Activated CD8-positive, alpha-beta T cell treated with anti-CD3 and anti-CD28 coated beads for 36 hours (primary cell): ENCODE data around the gene NHLRC2. TPM values are rescaled to one million over a fixed set of nuclear protein-coding genes. Genes with fewer than 3 reads are reported as not detected.

Experiments used
- ATAC-seq: fragments of 200-7000 bp; cut with Tn5 transposase; one replicate; pipeline ENCODE4 v1.10.0; 2021; ENCODE audit warnings: mild to moderate bottlenecking, moderate library complexity
- CTCF ChIA-PET: fragments of 350-600 bp; sonication (Branson Sonifier 250); formaldehyde crosslinking; loops from one replicate; lab custom pipeline; 2021; ENCODE audit warnings: antibody characterized with exemption; lab: Charles Lee
- POLR2A ChIA-PET: fragments of 350-600 bp; sonication (Branson Sonifier 250); formaldehyde crosslinking; loops from one replicate; lab custom pipeline; 2021; ENCODE audit warnings: antibody characterized with exemption; lab: Charles Lee
- DNase-seq: peaks from one replicate; pipeline ENCODE4 v3.0.0-alpha.2; 2020
- H3K27ac Mint-ChIP-seq: one replicate; pipeline ENCODE4 v1.8.0; 2021; ENCODE audit warnings: mild to moderate bottlenecking, mixed read lengths
- H3K27me3 Mint-ChIP-seq: one replicate; pipeline ENCODE4 v1.8.0; 2021; ENCODE audit warnings: mixed read lengths
- H3K36me3 Mint-ChIP-seq: one replicate; pipeline ENCODE4 v1.8.0; 2021; ENCODE audit warnings: low read depth, mixed read lengths
- H3K4me1 Mint-ChIP-seq: one replicate; pipeline ENCODE4 v1.8.0; 2021; ENCODE audit warnings: low read depth, mixed read lengths
- H3K4me3 Mint-ChIP-seq: one replicate; pipeline ENCODE4 v1.8.0; 2021; ENCODE audit warnings: mild to moderate bottlenecking, moderate library complexity, mixed read lengths
- H3K9me3 Mint-ChIP-seq: one replicate; pipeline ENCODE4 v1.8.0; 2021; ENCODE audit warnings: mixed read lengths
- intact Hi-C: fragments of 100-400 bp; cut with micrococcal nuclease; formaldehyde crosslinking; loops from one replicate; pipeline ENCODE4 v1.10.0; 2022
- total RNA-seq, 2 experiments: library from RNA; stranded (reverse); gene quantifications; one replicate each; pipeline ENCODE4 v1.2.3, GENCODE V29; 2021
- TF ChIP-seq, protein P1 (sequence below): fragments of 200-600 bp; IDR thresholded peaks from one replicate; pipeline ENCODE4 v1.8.0; 2022; ENCODE audit warnings: antibody characterized with exemption, mild to moderate bottlenecking

NHLRC2 gene
- total RNA-seq, 2 experiments from 2014 or later = 23.0 to 23.9 TPM

DNA sequence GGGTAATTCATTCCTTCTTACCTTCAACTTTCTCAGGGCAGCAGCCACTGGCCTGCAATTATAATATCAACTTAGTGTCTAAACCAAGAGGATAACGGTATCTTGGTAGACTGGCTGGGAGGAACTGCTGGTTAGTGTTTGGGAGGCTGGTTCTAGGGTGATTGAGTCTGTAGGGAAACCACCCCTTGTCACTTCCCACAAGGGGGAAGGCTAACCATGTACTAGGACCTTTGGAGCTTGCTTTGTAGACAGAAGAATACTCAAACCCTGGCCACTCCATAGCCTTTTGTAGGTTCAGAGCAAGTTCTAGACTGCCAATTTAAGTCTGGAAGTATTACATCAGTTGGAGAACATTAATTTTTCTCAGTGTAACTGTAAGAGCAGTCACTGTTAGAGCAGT lies 51.3 kb downstream of the NHLRC2 start:
- ChIA-PET CTCF (no interaction called here), POLR2A (interaction anchor here (1.0 kb wide), 1 partner anchor 219 kb away, joined by 5 read pairs; no protein-coding TSS in a partner anchor)
- Mint-ChIP-seq H3K36me3 (peaks cover 24% of the 10 kb centered on the region), H3K4me1 (no peaks in the 10 kb centered on the region), H3K9me3 (no peaks in the 10 kb centered on the region), H3K27me3 (no peaks in the 10 kb centered on the region), H3K4me3 (no peak overlapping the region), H3K27ac (peak overlapping the region; percentile 46)
- intact Hi-C loops = no loop called here
- ATAC-seq (no peak), DNase-seq (no peak)
- TF ChIP-seq, protein P1, sequence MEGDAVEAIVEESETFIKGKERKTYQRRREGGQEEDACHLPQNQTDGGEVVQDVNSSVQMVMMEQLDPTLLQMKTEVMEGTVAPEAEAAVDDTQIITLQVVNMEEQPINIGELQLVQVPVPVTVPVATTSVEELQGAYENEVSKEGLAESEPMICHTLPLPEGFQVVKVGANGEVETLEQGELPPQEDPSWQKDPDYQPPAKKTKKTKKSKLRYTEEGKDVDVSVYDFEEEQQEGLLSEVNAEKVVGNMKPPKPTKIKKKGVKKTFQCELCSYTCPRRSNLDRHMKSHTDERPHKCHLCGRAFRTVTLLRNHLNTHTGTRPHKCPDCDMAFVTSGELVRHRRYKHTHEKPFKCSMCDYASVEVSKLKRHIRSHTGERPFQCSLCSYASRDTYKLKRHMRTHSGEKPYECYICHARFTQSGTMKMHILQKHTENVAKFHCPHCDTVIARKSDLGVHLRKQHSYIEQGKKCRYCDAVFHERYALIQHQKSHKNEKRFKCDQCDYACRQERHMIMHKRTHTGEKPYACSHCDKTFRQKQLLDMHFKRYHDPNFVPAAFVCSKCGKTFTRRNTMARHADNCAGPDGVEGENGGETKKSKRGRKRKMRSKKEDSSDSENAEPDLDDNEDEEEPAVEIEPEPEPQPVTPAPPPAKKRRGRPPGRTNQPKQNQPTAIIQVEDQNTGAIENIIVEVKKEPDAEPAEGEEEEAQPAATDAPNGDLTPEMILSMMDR = no peak

DNA sequence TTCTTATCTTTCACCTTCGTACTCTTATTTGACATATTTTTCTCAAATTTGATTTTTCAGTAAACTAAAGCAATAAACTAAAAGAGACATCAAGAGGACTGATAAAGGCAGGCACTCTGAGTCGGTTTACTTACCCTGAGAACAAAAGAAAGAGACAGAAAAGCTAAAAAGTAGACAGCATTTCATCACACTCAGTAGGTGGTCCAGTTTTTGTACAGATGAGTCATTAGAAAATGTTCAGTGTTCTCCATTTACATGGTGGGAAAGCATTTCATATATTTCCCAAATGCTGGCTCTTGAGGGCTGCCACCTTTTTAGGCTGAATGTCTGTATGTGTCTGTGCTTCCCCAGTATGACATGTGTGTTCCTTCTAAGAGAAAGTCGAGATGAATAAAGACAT lies 52.7 kb downstream of the NHLRC2 start:
- DNase-seq (no peak), ATAC-seq (no peak)
- Mint-ChIP-seq H3K36me3 (peaks cover 15% of the 10 kb centered on the region), H3K4me1 (no peaks in the 10 kb centered on the region), H3K9me3 (no peaks in the 10 kb centered on the region), H3K27ac (no peak overlapping the region), H3K4me3 (no peak overlapping the region), H3K27me3 (no peaks in the 10 kb centered on the region)
- TF ChIP-seq, protein P1 = no peak
- intact Hi-C loops = no loop called here
- POLR2A ChIA-PET = no interaction called here
- CTCF ChIA-PET = no interaction called here

GRCh38 chr10:113908236-113908635 lies 53.8 kb downstream of the NHLRC2 start:
- no peak for ATAC-seq
- Mint-ChIP-seq H3K9me3 (no peaks in the 10 kb centered on the region), H3K27ac (no peak overlapping the region), H3K36me3 (peaks cover 15% of the 10 kb centered on the region), H3K4me1 (no peaks in the 10 kb centered on the region), H3K4me3 (no peak overlapping the region), H3K27me3 (no peaks in the 10 kb centered on the region)
- DNase-seq = no peak
- ChIA-PET POLR2A (no interaction called here), CTCF (interaction anchor here (1.0 kb wide), 1 partner anchor 17 kb away, joined by 3 read pairs; no protein-coding TSS in a partner anchor)
- TF ChIP-seq, protein P1 = no peak
- intact Hi-C loops = no loop called here

DNA sequence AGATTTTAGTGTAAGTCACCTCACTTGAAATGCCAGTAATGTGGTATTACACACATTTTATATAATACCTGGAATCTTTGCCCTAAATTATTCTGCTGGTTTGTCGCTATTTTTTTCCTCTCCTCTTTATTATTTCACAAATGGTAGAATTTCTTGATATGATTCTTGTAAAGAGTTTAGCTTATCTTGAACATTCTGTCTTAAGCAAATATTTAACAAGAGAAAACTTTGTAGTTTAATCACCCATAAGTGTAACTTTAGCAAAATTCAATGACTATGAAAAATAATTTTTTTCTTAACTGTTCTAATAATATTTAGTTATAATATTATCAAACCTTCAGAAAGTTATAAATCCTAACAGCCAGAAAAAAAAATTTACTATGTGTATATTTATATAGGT lies 56.7 kb downstream of the NHLRC2 start:
- POLR2A ChIA-PET = no interaction called here
- intact Hi-C loops = no loop called here
- Mint-ChIP-seq H3K36me3 (peaks cover 2% of the 10 kb centered on the region), H3K9me3 (no peaks in the 10 kb centered on the region), H3K4me1 (no peaks in the 10 kb centered on the region), H3K27me3 (no peaks in the 10 kb centered on the region), H3K4me3 (no peak overlapping the region), H3K27ac (no peak overlapping the region)
- DNase-seq (no peak), ATAC-seq (no peak)
- CTCF ChIA-PET = no interaction called here
- TF ChIP-seq, protein P1 = no peak

DNA sequence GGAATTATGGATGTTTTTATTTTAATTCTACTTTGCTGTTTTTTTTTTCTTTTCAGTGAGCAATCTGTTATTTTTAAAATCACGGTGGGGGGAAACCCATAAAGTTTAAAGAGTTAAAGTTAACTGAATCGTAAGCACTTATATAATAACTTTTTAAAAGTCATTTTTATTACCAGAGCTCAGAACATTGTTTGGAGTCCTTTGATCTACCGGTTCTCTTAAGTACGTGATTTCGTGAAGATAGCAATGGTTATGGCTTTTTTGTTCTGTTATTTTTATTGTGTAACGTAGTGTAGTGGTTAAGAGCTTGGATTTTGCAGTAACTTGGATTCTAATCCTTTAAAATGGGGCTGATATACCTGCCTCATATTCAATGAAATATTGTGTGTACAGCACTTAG lies 57.4 kb downstream of the NHLRC2 start:
- intact Hi-C loops = no loop called here
- TF ChIP-seq, protein P1 = no peak
- H3K4me1 Mint-ChIP-seq = no peaks in the 10 kb centered on the region

More for the DNA sequence above, 57.4 kb downstream of the NHLRC2 start:
- H3K4me3 Mint-ChIP-seq = no peak overlapping the region
- ChIA-PET POLR2A (no interaction called here), CTCF (no interaction called here)
- H3K36me3 Mint-ChIP-seq = peaks cover 2% of the 10 kb centered on the region
- no peak overlapping the region for H3K27ac Mint-ChIP-seq
- DNase-seq (no peak), ATAC-seq (no peak)
- no peaks in the 10 kb centered on the region for H3K27me3 Mint-ChIP-seq
- H3K9me3 Mint-ChIP-seq = no peaks in the 10 kb centered on the region
